Measurements from ENCODE around the gene CUEDC1. TPM values are rescaled to one million over a fixed set of nuclear protein-coding genes. Genes with fewer than 3 reads are reported as not detected.

The CUEDC1 gene
- total and polyA plus RNA-seq, 2 of the 13 experiments (the other 11 are each of a cell fraction or from before 2014, with no cell fraction given): 7.4 to 12.9 TPM

- no peak for TF ChIP-seq STAT6 (CRISPR knock-in tag; IDR thresholded peaks at IDR 0.05; ENCODE audit: borderline replicate concordance)
- no peak for TF ChIP-seq CHCHD3 (CRISPR knock-in tag; IDR thresholded peaks at IDR 0.05)
- no peak for TF ChIP-seq ZNF674 (CRISPR knock-in tag; IDR thresholded peaks at IDR 0.05; ENCODE audit: low read depth)
- no peak for TF ChIP-seq ZNF10 (CRISPR knock-in tag; IDR thresholded peaks at IDR 0.05; ENCODE audit: borderline replicate concordance, low read depth)
- TF ChIP-seq ZNF510 (CRISPR knock-in tag; IDR thresholded peaks at IDR 0.05; ENCODE audit: low read depth): no peak
- no peak for TF ChIP-seq ZNF446 (CRISPR knock-in tag; IDR thresholded peaks at IDR 0.05)
- no peak for TF ChIP-seq ZNF562 (CRISPR knock-in tag; IDR thresholded peaks at IDR 0.05; ENCODE audit: borderline replicate concordance)
- TF ChIP-seq ZNF761 (CRISPR knock-in tag; conservative IDR thresholded peaks at IDR 0.05): peak; percentile 32
- TF ChIP-seq ZNF234 (CRISPR knock-in tag; conservative IDR thresholded peaks at IDR 0.05): no peak
- TF ChIP-seq PRDM4 (CRISPR knock-in tag; IDR thresholded peaks at IDR 0.05; ENCODE audit: borderline replicate concordance): no peak
- TF ChIP-seq ZNF276 (CRISPR knock-in tag; IDR thresholded peaks at IDR 0.05; ENCODE audit: low read depth): no peak
- no peak for TF ChIP-seq ZNF468 (CRISPR knock-in tag; IDR thresholded peaks at IDR 0.05)
- no peak for TF ChIP-seq AFF4 (CRISPR knock-in tag; IDR thresholded peaks at IDR 0.05)
- peak; percentile 79 for TF ChIP-seq FOXP4 (CRISPR knock-in tag; IDR thresholded peaks at IDR 0.05)
These were observed 52.1 kb downstream of the CUEDC1 start (continued) for GRCh38 chr17:57902800-57903759.

Measured in HepG2 (cell line).